HEK293 (cell line): ENCODE measurements around the gene SPTBN2.

Source experiments
- CTCF ChIA-PET: fragments of 350-600 bp; formaldehyde crosslinking; extraction: SDS; loops from one replicate; lab custom pipeline; 2021; ENCODE audit warnings: antibody characterized with exemption; lab: Yijun Ruan, JAX
- POLR2A ChIA-PET: fragments of 300-600 bp; formaldehyde crosslinking; extraction: SDS; loops from one replicate; lab custom pipeline; 2020; ENCODE audit warnings: antibody characterized with exemption, inconsistent platforms; lab: Yijun Ruan, JAX
- H3K27ac ChIP-seq: fragments of 200-500 bp; sonication (Bioruptor generic); 2 replicates; pipeline ENCODE4 v1.5.1; 2014; ENCODE audit warnings: low read depth, low read length, control low read depth, inconsistent platforms; ENCODE audit errors: extremely low read depth
- H3K36me3 ChIP-seq, 2 experiments: fragments of 200-500 bp in 1 of 2; sonication (Bioruptor generic) in 1 of 2; 1 replicate in 1 of 2; 2 replicates in 1 of 2; pipeline ENCODE4 v1.5.1; 2014 to 2017; ENCODE audit warnings: inconsistent platforms in 2 of 2, low read length in 2 of 2; ENCODE audit not compliant: control insufficient read depth in 2 of 2, insufficient read depth in 1 of 2
- H3K4me1 ChIP-seq: fragments of 200-500 bp; sonication (Bioruptor generic); 2 replicates; pipeline ENCODE4 v1.5.1; 2014; ENCODE audit warnings: mild to moderate bottlenecking, low read length, inconsistent platforms; ENCODE audit not compliant: control insufficient read depth, insufficient read depth
- H3K4me3 ChIP-seq: 2 replicates; pipeline ENCODE4 v1.5.1; 2011; ENCODE audit warnings: low read depth, mild to moderate bottlenecking, control low read depth, low read length, moderate library complexity
- H3K9me3 ChIP-seq: fragments of 200-500 bp; sonication (Bioruptor generic); 2 replicates; pipeline ENCODE4 v1.5.1; 2014; ENCODE audit warnings: low read depth, low read length, inconsistent platforms; ENCODE audit not compliant: control insufficient read depth, insufficient read depth
- BCL11A ChIP-seq: fragments of 450-650 bp; formaldehyde crosslinking; IDR thresholded peaks from 2 replicates; pipeline ENCODE4 v1.5.1; 2016; ENCODE audit warnings: low read depth, missing biosample characterization, missing genetic modification characterization
- GLIS1 ChIP-seq: fragments of 450-650 bp; formaldehyde crosslinking; IDR thresholded peaks from 2 replicates; pipeline ENCODE4 v1.5.1; 2016; ENCODE audit warnings: missing biosample characterization, missing genetic modification characterization
- IKZF3 ChIP-seq: fragments of 450-650 bp; IDR thresholded peaks from 2 replicates; pipeline ENCODE4 v1.5.0; 2018; ENCODE audit warnings: missing biosample characterization, mild to moderate bottlenecking, missing genetic modification characterization, moderate library complexity
- KLF10 ChIP-seq: fragments of 450-650 bp; IDR thresholded peaks from 2 replicates; pipeline ENCODE4 v1.5.1; 2018; ENCODE audit warnings: missing biosample characterization, mild to moderate bottlenecking, missing genetic modification characterization
- KLF8 ChIP-seq: fragments of 450-650 bp; formaldehyde crosslinking; IDR thresholded peaks from 2 replicates; pipeline ENCODE4 v1.5.1; 2016; ENCODE audit warnings: missing biosample characterization, missing genetic modification characterization
- MZF1 ChIP-seq: fragments of 450-650 bp; formaldehyde crosslinking; IDR thresholded peaks from 2 replicates; pipeline ENCODE4 v1.5.1; 2017; ENCODE audit warnings: missing biosample characterization, missing genetic modification characterization, borderline replicate concordance
- PRDM1 ChIP-seq: fragments of 450-650 bp; formaldehyde crosslinking; IDR thresholded peaks from 2 replicates; pipeline ENCODE4; 2016; ENCODE audit warnings: missing biosample characterization, missing genetic modification characterization
- RBAK ChIP-seq: fragments of 450-650 bp; formaldehyde crosslinking; IDR thresholded peaks from 2 replicates; pipeline ENCODE4 v1.5.1; 2016; ENCODE audit warnings: missing biosample characterization, missing genetic modification characterization
- SP2 ChIP-seq: fragments of 450-650 bp; formaldehyde crosslinking; IDR thresholded peaks from 2 replicates; pipeline ENCODE4 v1.5.1; 2016; ENCODE audit warnings: missing biosample characterization, missing genetic modification characterization
- SP7 ChIP-seq: fragments of 450-650 bp; formaldehyde crosslinking; IDR thresholded peaks from 2 replicates; pipeline ENCODE4 v1.5.1; 2016; ENCODE audit warnings: missing biosample characterization, missing genetic modification characterization
- ZBTB17 ChIP-seq: fragments of 450-650 bp; formaldehyde crosslinking; IDR thresholded peaks from 2 replicates; pipeline ENCODE4 v1.5.1; 2016; ENCODE audit warnings: missing biosample characterization, missing genetic modification characterization
- ZBTB48 ChIP-seq: fragments of 450-650 bp; formaldehyde crosslinking; IDR thresholded peaks from 2 replicates; pipeline ENCODE4 v1.5.1; 2016; ENCODE audit warnings: missing biosample characterization, missing genetic modification characterization
- ZNF16 ChIP-seq: fragments of 450-650 bp; formaldehyde crosslinking; IDR thresholded peaks from 2 replicates; pipeline ENCODE4 v1.5.1; 2016; ENCODE audit warnings: low read depth, missing biosample characterization, missing genetic modification characterization
- ZNF2 ChIP-seq: fragments of 450-650 bp; formaldehyde crosslinking; IDR thresholded peaks from 2 replicates; pipeline ENCODE4 v1.5.1; 2016; ENCODE audit warnings: missing biosample characterization, missing genetic modification characterization
- ZNF292 ChIP-seq: fragments of 450-650 bp; formaldehyde crosslinking; IDR thresholded peaks from 2 replicates; pipeline ENCODE4 v1.5.1; 2016; ENCODE audit warnings: low read depth, missing biosample characterization, missing genetic modification characterization, borderline replicate concordance
- ZNF324 ChIP-seq: fragments of 450-650 bp; formaldehyde crosslinking; IDR thresholded peaks from 2 replicates; pipeline ENCODE4 v1.5.1; 2016; ENCODE audit warnings: missing biosample characterization, missing genetic modification characterization
- ZNF341 ChIP-seq: fragments of 450-650 bp; formaldehyde crosslinking; IDR thresholded peaks from 2 replicates; pipeline ENCODE4; 2016; ENCODE audit warnings: low read depth, missing biosample characterization, missing genetic modification characterization
- ZNF404 ChIP-seq: fragments of 450-650 bp; formaldehyde crosslinking; IDR thresholded peaks from 2 replicates; pipeline ENCODE4 v1.5.1; 2017; ENCODE audit warnings: missing biosample characterization, missing genetic modification characterization
- ZSCAN30 ChIP-seq: fragments of 450-650 bp; IDR thresholded peaks from 2 replicates; pipeline ENCODE4 v1.5.1; 2018; ENCODE audit warnings: missing biosample characterization, mild to moderate bottlenecking, missing genetic modification characterization, moderate library complexity
- TF ChIP-seq, protein P1 (sequence below): fragments of 450-650 bp; formaldehyde crosslinking; IDR thresholded peaks from 2 replicates; pipeline ENCODE4 v1.5.1; 2017; ENCODE audit warnings: missing biosample characterization, missing genetic modification characterization
- TF ChIP-seq, protein P2 (sequence below): fragments of 450-650 bp; formaldehyde crosslinking; IDR thresholded peaks from 2 replicates; pipeline ENCODE4 v1.5.1; 2016; ENCODE audit warnings: missing biosample characterization, missing genetic modification characterization
- TF ChIP-seq, protein P3 (sequence below): fragments of 450-650 bp; formaldehyde crosslinking; IDR thresholded peaks from 2 replicates; pipeline ENCODE4 v1.5.1; 2016; ENCODE audit warnings: missing biosample characterization, missing genetic modification characterization

SPTBN2 gene

DNA sequence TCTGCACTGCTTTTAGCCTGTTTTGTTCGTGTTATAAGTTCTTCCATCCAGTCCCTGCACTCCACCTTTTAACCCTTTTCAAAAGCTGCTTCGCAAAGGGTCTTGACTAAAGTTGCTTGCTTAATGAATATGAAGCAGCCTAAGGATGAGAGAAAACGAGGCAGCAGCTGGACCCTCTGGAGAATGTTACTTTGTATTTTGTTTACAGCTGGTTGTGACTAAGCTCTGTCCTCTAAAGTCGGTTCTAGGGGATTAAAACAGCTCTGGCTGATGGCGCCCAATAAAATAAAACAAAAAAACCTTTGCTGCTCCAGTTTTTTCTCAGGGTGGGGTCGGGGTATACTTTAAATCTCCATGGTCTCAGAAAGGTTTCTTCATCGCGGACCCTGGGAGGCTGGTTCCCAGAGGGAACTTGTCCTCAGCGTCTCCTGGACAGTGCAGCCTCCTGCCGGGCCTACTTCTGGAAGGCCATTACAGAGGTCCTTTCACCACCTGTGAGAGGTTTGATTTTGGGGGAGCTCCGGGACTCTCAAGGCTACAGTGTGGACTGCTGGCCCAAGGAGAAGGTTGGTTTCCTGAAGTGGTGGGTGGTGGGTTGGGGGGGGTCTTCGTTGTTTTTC lies 91.3 kb downstream of the SPTBN2 start (continued):
- TF ChIP-seq ZBTB48 (no peak), ZNF404 (tag by site-specific recombination) (no peak), ZNF2 (tag by site-specific recombination) (0 out of 2 replicates have a peak, but pooled peaks have one; percentile 71), SP2 (tag by site-specific recombination) (no peak), SP7 (tag by site-specific recombination) (no peak), PRDM1 (tag by site-specific recombination) (0 out of 2 replicates have a peak, but pooled peaks have one; percentile 4), KLF8 (tag by site-specific recombination) (no peak), ZNF324 (tag by site-specific recombination) (no peak), GLIS1 (tag by site-specific recombination) (peak; percentile 93), ZNF341 (tag by site-specific recombination) (no peak)
- TF ChIP-seq, protein P1, sequence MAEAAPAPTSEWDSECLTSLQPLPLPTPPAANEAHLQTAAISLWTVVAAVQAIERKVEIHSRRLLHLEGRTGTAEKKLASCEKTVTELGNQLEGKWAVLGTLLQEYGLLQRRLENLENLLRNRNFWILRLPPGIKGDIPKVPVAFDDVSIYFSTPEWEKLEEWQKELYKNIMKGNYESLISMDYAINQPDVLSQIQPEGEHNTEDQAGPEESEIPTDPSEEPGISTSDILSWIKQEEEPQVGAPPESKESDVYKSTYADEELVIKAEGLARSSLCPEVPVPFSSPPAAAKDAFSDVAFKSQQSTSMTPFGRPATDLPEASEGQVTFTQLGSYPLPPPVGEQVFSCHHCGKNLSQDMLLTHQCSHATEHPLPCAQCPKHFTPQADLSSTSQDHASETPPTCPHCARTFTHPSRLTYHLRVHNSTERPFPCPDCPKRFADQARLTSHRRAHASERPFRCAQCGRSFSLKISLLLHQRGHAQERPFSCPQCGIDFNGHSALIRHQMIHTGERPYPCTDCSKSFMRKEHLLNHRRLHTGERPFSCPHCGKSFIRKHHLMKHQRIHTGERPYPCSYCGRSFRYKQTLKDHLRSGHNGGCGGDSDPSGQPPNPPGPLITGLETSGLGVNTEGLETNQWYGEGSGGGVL (tag by site-specific recombination), result 0 out of 2 replicates have a peak, but pooled peaks have one; percentile 16
- TF ChIP-seq, protein P2, sequence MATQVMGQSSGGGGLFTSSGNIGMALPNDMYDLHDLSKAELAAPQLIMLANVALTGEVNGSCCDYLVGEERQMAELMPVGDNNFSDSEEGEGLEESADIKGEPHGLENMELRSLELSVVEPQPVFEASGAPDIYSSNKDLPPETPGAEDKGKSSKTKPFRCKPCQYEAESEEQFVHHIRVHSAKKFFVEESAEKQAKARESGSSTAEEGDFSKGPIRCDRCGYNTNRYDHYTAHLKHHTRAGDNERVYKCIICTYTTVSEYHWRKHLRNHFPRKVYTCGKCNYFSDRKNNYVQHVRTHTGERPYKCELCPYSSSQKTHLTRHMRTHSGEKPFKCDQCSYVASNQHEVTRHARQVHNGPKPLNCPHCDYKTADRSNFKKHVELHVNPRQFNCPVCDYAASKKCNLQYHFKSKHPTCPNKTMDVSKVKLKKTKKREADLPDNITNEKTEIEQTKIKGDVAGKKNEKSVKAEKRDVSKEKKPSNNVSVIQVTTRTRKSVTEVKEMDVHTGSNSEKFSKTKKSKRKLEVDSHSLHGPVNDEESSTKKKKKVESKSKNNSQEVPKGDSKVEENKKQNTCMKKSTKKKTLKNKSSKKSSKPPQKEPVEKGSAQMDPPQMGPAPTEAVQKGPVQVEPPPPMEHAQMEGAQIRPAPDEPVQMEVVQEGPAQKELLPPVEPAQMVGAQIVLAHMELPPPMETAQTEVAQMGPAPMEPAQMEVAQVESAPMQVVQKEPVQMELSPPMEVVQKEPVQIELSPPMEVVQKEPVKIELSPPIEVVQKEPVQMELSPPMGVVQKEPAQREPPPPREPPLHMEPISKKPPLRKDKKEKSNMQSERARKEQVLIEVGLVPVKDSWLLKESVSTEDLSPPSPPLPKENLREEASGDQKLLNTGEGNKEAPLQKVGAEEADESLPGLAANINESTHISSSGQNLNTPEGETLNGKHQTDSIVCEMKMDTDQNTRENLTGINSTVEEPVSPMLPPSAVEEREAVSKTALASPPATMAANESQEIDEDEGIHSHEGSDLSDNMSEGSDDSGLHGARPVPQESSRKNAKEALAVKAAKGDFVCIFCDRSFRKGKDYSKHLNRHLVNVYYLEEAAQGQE (tag by site-specific recombination), result no peak

DNA sequence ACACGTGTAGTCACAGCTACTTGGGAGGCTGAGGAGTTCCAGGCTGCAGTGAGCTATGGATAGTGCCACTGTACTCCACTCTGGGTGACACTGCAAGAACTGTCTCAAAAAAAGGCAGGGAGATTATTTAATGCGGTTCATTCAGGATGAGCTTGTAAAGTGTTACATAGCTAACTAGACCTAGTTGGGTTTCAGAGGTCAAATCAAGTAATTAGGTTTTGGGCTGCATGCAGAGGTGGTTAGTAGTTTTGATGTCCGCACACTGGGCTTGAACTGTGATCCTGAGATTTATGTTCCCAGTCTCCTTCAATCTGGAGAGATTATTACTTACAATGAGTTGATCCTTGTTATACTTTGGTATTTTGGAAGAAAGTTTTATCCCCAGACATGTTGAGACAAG lies 92.6 kb downstream of the SPTBN2 start:
- H3K9me3 ChIP-seq, result no peaks in the 10 kb centered on the region
- TF ChIP-seq RBAK (tag by site-specific recombination) (no peak), ZBTB17 (peak; percentile 31), KLF10 (tag by site-specific recombination) (no peak), MZF1 (tag by site-specific recombination) (no peak), BCL11A (0 out of 2 replicates have a peak, but pooled peaks have one; percentile 32), IKZF3 (tag by site-specific recombination) (0 out of 2 replicates have a peak, but pooled peaks have one; percentile 9), ZNF16 (tag by site-specific recombination) (peak; percentile 45; the same call in 1 of the 2 replicates), ZNF292 (tag by site-specific recombination) (no peak), ZSCAN30 (tag by site-specific recombination) (0 out of 2 replicates have a peak, but pooled peaks have one; percentile 19)
- TF ChIP-seq, protein P3, sequence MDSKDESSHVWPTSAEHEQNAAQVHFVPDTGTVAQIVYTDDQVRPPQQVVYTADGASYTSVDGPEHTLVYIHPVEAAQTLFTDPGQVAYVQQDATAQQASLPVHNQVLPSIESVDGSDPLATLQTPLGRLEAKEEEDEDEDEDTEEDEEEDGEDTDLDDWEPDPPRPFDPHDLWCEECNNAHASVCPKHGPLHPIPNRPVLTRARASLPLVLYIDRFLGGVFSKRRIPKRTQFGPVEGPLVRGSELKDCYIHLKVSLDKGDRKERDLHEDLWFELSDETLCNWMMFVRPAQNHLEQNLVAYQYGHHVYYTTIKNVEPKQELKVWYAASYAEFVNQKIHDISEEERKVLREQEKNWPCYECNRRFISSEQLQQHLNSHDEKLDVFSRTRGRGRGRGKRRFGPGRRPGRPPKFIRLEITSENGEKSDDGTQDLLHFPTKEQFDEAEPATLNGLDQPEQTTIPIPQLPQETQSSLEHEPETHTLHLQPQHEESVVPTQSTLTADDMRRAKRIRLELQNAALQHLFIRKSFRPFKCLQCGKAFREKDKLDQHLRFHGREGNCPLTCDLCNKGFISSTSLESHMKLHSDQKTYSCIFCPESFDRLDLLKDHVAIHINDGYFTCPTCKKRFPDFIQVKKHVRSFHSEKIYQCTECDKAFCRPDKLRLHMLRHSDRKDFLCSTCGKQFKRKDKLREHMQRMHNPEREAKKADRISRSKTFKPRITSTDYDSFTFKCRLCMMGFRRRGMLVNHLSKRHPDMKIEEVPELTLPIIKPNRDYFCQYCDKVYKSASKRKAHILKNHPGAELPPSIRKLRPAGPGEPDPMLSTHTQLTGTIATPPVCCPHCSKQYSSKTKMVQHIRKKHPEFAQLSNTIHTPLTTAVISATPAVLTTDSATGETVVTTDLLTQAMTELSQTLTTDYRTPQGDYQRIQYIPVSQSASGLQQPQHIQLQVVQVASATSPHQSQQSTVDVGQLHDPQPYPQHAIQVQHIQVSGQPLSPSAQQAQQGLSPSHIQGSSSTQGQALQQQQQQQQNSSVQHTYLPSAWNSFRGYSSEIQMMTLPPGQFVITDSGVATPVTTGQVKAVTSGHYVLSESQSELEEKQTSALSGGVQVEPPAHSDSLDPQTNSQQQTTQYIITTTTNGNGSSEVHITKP (tag by site-specific recombination), result peak; percentile 42; the same call in 1 of the 2 replicates
- H3K27ac ChIP-seq, result no peak overlapping the region
- POLR2A ChIA-PET, result interaction anchor here (5.9 kb wide), 1 partner anchor 19 kb away, joined by 98 read pairs; the partner anchor contains the start of gene RBM14
- H3K4me1 ChIP-seq, result no peaks in the 10 kb centered on the region; the same call in 1 of the 2 replicates
- no peak overlapping the region for H3K4me3 ChIP-seq
- CTCF ChIA-PET, result interaction anchor here (1.2 kb wide), 1 partner anchor 57 kb away, joined by 3 read pairs; no protein-coding TSS in a partner anchor
- H3K36me3 ChIP-seq, result peaks cover 7 to 55% of the 10 kb centered on the region in 2 experiments
